GM12872 (cell line): ENCODE results near the gene EYA2.

Experiments used
- TF ChIP-seq, protein P1 (sequence below): IDR thresholded peaks from 3 replicates; pipeline ENCODE4 v1.5.1; 2011; ENCODE audit warnings: low read depth, mild to moderate bottlenecking, low read length, moderate library complexity; ENCODE audit not compliant: insufficient read depth

EYA2 gene

DNA sequence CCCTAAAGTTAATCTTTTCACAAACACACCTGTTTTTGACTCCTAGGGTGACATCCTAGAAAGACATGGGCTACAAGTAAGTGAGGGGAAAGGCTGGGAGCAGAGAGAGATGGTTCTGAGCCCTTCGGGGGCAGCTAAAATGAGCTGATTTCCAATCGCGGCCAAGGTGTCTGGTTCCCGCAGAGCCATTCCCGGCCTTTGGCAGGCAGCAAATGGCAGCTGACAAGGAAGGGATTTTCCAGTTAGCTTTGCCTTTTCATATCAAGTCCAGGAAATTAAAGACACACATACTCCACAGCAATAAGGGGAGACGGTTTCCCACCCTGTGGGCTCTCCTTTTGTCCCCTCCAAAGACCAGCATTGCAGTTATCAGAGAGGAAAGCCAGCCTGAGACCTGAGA is 233.4 kb downstream of the EYA2 start:
- TF ChIP-seq, protein P1, sequence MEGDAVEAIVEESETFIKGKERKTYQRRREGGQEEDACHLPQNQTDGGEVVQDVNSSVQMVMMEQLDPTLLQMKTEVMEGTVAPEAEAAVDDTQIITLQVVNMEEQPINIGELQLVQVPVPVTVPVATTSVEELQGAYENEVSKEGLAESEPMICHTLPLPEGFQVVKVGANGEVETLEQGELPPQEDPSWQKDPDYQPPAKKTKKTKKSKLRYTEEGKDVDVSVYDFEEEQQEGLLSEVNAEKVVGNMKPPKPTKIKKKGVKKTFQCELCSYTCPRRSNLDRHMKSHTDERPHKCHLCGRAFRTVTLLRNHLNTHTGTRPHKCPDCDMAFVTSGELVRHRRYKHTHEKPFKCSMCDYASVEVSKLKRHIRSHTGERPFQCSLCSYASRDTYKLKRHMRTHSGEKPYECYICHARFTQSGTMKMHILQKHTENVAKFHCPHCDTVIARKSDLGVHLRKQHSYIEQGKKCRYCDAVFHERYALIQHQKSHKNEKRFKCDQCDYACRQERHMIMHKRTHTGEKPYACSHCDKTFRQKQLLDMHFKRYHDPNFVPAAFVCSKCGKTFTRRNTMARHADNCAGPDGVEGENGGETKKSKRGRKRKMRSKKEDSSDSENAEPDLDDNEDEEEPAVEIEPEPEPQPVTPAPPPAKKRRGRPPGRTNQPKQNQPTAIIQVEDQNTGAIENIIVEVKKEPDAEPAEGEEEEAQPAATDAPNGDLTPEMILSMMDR: no peak

DNA sequence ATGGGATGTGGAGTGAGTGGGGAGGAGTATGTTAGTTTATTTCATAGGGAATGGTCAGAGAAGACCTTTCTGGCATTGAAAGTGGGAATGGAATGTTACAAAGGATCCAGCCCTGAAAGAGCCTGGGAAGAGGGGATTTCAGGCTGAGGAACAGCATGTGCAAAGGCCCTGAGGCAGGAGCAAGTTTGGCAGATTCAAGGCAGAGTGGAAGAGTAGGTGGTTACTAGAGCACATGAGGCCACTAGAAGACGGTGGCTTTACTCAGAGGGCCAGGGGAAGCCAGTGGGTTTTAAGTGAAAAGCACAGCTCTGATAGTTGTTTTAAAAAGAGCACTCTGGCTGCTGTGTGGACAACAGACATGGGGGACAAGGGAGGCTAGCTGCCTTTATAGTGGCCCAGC is 234.7 kb downstream of the EYA2 start:
- TF ChIP-seq, protein P1: no peak

DNA sequence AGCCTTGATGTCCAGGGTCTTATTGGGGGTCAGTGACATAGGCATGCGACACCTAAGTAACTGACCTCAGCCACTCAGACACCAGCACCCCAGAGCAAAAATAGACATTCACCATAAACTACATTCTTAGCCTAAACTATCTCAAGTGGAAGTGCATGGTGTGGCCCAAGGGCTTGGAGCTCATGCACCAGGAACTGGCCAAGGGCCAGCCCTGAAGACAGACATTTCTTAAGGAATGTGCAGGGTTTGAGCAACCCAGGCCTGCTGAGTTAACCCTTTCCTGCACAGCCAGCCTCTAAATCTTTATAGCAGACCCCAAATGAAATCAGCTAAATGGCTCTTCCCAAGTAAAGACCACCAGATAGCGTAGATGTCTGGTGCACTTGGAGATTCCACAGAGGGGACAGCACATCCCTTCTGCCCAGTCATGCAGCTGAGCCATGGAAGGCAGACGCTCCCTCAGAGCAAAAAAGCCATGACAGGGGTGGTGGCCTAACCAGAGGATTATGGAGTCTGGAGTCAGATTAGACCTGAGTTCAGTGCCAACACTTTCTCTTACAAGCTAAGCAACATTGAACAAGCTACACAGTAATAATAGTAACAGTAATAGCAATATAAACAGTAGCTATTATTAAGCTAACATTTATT is 239.3 kb downstream of the EYA2 start:
- TF ChIP-seq, protein P1: no peak

DNA sequence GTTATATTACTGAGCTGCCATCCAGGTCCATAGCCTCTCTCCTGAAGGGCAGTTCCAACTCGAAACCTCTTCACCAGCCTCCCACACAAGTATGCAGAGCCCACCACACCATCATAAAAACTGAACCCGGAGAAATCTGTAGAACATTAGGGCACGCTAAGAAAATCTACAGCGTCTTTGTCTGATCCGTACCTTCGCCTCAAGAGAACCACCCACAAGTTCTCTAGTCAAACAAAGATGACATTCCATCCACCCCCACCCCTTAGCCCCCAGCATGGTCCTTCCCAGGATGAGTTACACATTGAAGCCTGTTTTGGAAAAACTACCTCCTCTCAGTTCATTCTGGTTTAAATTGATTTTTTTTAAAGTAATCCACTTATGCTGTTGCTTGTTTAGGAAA is 242.1 kb downstream of the EYA2 start:
- TF ChIP-seq, protein P1: no peak

DNA sequence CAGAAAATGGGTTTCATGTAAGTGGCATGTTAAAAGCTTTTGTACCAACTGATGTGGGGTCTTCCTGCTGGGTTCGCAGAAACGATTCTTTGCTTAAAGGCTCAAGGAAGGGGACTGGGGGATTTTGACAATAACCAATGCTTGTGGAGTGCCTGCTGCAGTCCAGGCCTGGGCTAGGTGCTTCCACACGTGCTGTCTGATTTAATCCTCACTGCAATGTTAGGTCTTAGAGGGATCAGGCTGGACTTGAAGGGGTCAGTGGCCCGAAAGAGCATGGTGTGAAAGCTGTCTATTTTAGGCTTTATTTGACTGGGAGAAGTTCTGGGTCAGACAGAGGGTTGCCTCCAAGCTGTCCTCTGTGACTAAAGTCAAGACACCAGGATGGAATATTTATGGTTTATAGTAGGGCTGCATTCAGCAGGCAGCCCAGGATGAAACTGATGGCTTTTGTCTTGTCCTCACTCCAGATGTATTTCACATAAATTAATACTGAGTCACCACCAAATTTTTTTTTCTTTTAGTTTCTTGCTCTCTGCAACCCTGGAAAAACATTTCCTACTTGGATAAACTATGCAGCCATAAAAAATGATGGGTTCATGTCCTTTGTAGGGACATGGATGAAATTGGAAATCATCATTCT is 242.7 kb downstream of the EYA2 start:
- TF ChIP-seq, protein P1: no peak

DNA sequence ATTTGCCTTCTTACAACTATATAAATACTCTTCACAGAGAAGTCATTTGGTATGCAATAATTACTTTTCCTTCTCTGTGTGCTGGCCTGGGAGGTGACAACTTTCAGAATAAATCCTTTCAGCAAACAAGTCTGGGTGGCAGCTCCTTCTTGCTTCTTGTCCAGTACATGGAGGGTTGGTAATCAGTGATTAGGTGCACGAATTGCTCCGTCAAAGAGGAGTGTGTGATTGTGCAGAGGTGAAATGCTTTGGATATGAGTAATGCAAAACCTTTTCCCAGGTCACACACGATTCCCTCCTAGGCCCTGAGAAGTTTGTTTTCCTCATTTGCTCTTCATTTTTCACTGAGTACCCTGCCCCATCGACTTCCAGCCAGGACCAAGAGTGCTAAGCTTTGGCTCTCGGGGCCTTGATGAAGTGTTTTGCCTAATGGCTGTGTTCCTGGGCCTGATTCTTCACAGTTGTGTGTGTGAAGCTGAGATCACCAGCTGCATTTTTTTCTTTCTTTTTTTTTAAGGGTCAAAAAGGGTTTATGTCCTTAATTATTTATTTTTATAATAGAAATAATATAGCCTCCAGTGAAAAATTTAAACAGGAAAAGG is 245.4 kb downstream of the EYA2 start:
- TF ChIP-seq, protein P1: no peak

DNA sequence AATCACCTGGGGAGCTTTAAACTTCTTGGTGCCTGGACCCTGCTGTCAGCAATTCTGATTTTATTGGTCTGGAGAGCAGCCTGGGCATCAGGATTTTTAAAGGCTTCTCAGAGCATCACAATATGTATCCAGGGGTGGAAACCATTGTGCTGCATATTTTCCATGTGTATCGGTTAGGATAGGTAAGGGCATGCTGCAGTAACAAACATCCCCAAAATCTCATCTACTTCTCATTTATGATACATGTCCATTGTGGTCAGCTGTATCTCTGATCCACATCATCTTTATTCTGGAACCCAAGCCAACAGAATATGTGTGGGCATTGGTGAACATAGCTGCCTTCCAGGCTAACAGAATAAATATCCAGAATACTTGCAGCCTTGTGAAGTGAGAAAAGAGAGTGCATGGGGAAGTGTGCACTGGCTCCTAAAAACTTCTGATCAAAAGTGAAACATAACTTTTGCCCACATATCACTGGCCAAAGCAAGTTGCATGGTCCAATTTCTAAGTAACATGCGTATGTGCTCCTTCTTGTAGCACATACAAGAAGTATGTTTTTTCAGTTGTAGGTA is 246.8 kb downstream of the EYA2 start:
- TF ChIP-seq, protein P1: no peak
